Keratinocyte (primary cell): Measurements from ENCODE around the gene ZSCAN5B. TPM values are rescaled to one million over a fixed set of nuclear protein-coding genes. Genes with fewer than 3 reads are reported as not detected.

Experiments used
- DNase-seq: peaks from one replicate; pipeline ENCODE4 v3.0.0-alpha.2; 2011; ENCODE audit warnings: low read depth, missing footprints, low spot score
- FAIRE-seq: peaks from 2 replicates; lab custom pipeline; 2011; peaks lifted over from hg19 to GRCh38; lab: Jason Lieb, UNC
- H2AFZ ChIP-seq: 2 replicates; pipeline ENCODE4 v1.6.0; 2012; ENCODE audit warnings: low read length, control low read depth, inconsistent platforms; ENCODE audit not compliant: control insufficient read depth
- H3K27ac ChIP-seq: 2 replicates; pipeline ENCODE4 v1.5.1; 2011; ENCODE audit warnings: low read length; ENCODE audit not compliant: control insufficient read depth, insufficient read depth
- H3K27me3 ChIP-seq: 3 replicates; pipeline ENCODE4 v1.6.0; 2011; ENCODE audit warnings: low read length; ENCODE audit not compliant: control insufficient read depth, insufficient read depth; ENCODE audit errors: extremely low read depth
- H3K36me3 ChIP-seq, 2 experiments: 2 replicates in 1 of 2; 3 replicates in 1 of 2; pipeline ENCODE4 v1.5.1; 2011; ENCODE audit warnings: low read length in 2 of 2, mild to moderate bottlenecking in 1 of 2; ENCODE audit not compliant: control insufficient read depth in 2 of 2, insufficient read depth in 2 of 2; ENCODE audit errors: extremely low read depth in 1 of 2
- H3K4me1 ChIP-seq: 3 replicates; pipeline ENCODE4 v1.5.1; 2011; ENCODE audit warnings: low read length; ENCODE audit not compliant: control insufficient read depth, insufficient read depth; ENCODE audit errors: extremely low read depth
- H3K4me2 ChIP-seq: 3 replicates; pipeline ENCODE4 v1.6.0; 2011; ENCODE audit warnings: low read depth, low read length; ENCODE audit not compliant: control insufficient read depth, insufficient read depth; ENCODE audit errors: extremely low read depth
- H3K4me3 ChIP-seq, 3 experiments: fragments of 200-600 bp in 1 of 3; sonication (generic) in 1 of 3; 2 replicates in 2 of 3; 3 replicates in 1 of 3; pipeline ENCODE4 v1.5.1; 2011 to 2016; ENCODE audit warnings: low read length in 3 of 3, mild to moderate bottlenecking in 3 of 3, control low read depth in 2 of 3, inconsistent platforms in 1 of 3, low read depth in 1 of 3, mixed read lengths in 1 of 3, mixed run types in 1 of 3, moderate library complexity in 1 of 3; ENCODE audit not compliant: control insufficient read depth in 2 of 3, insufficient read depth in 2 of 3; ENCODE audit errors: extremely low read depth in 1 of 3
- H3K79me2 ChIP-seq: 2 replicates; pipeline ENCODE4 v1.6.0; 2012; ENCODE audit warnings: low read length; ENCODE audit not compliant: control insufficient read depth, insufficient read depth
- H3K9ac ChIP-seq: 3 replicates; pipeline ENCODE4 v1.6.0; 2011; ENCODE audit warnings: low read length; ENCODE audit not compliant: control insufficient read depth, insufficient read depth; ENCODE audit errors: extremely low read depth
- H3K9me1 ChIP-seq: 3 replicates; pipeline ENCODE4 v1.6.0; 2011; ENCODE audit warnings: low read length; ENCODE audit not compliant: control insufficient read depth, insufficient read depth; ENCODE audit errors: extremely low read depth
- H3K9me3 ChIP-seq: 2 replicates; pipeline ENCODE4 v1.5.1; 2012; ENCODE audit warnings: low read depth, low read length; ENCODE audit not compliant: control insufficient read depth
- H4K20me1 ChIP-seq: 3 replicates; pipeline ENCODE4 v1.6.0; 2011; ENCODE audit warnings: low read length; ENCODE audit not compliant: control insufficient read depth, insufficient read depth; ENCODE audit errors: extremely low read depth
- CTCF ChIP-seq, 3 experiments: IDR thresholded peaks in 1 of 3; conservative IDR thresholded peaks in 1 of 3; optimal IDR thresholded peaks in 1 of 3; 2 replicates in 2 of 3; 3 replicates in 1 of 3; pipeline versions ENCODE3 to v1.5.1; 2011; ENCODE audit warnings: low read length in 3 of 3, mild to moderate bottlenecking in 3 of 3, moderate library complexity in 2 of 3, control low read depth in 1 of 3, inconsistent platforms in 1 of 3; ENCODE audit not compliant: insufficient read depth in 2 of 3; ENCODE audit errors: extremely low read depth in 1 of 3
- EZH2 ChIP-seq: IDR thresholded peaks from one replicate; pipeline ENCODE4 v1.6.1; 2012; ENCODE audit warnings: inconsistent platforms, mild to moderate bottlenecking, low read length, moderate library complexity
- dilution Hi-C: fragments of 300-500 bp; cut with MboI; formaldehyde crosslinking; loops from one replicate; pipeline ENCODE4 v1.7.0; 2020; ENCODE audit warnings: low sequenced_read_pairs; ENCODE audit not compliant: extremely low pct_ligation_motif_present
- polyA plus RNA-seq, 5 experiments: library from polyadenylated mRNA; depleted of rRNA in 3 of 5; stranded (reverse) in 3 of 5; stranded (forward) in 1 of 5; unstranded in 1 of 5; fragments of >200 nt; gene quantifications; 1 replicate in 1 of 5; 2 replicates in 3 of 5; 3 replicates in 1 of 5; pipeline versions ENCODE4 v1.2.1 to v1.2.3, GENCODE V29; 2011 to 2012; ENCODE audit warnings: missing spikeins in 2 of 5, low read depth in 1 of 5, low replicate concordance in 1 of 5

The ZSCAN5B gene
- polyA plus RNA-seq, 1 donor (not counting 4 experiments of a cell fraction or from before 2014, with no cell fraction given): not detected

- H2AFZ ChIP-seq: no peak overlapping the region
- H3K79me2 ChIP-seq: no peaks in the 10 kb centered on the region
- H3K27ac ChIP-seq: no peak overlapping the region
- H3K9me1 ChIP-seq: no peaks in the 10 kb centered on the region
- FAIRE-seq (no peak), DNase-seq (no peak)
- H3K27me3 ChIP-seq: no peaks in the 10 kb centered on the region
- no peak overlapping the region for H3K9ac ChIP-seq
- H3K36me3 ChIP-seq: no peaks in the 10 kb centered on the region
- H4K20me1 ChIP-seq: no peaks in the 10 kb centered on the region
- H3K9me3 ChIP-seq: no peaks in the 10 kb centered on the region
- peaks cover 6% of the 10 kb centered on the region for H3K4me1 ChIP-seq
- H3K4me3 ChIP-seq: no peak overlapping the region
- no peak for TF ChIP-seq CTCF (optimal IDR thresholded peaks at IDR 0.05 in 1 of 3, IDR thresholded peaks at IDR 0.05 in 1 of 3, conservative IDR thresholded peaks at IDR 0.05 in 1 of 3; ENCODE audit: extremely low read depth in 1 of 3, insufficient read depth in 2 of 3, low read length in 3 of 3)
- no peak for TF ChIP-seq EZH2
- dilution Hi-C loops: no loop called here
- H3K4me2 ChIP-seq: no peak overlapping the region
Measured at GRCh38 chr19:56218961-56219360, 21.4 kb upstream of the ZSCAN5B start.

- H3K4me1 ChIP-seq: peaks cover 6% of the 10 kb centered on the region
- dilution Hi-C loops: no loop called here
- H3K4me3 ChIP-seq: peak overlapping the region; percentile 32 to 48 (median 46)
- no peaks in the 10 kb centered on the region for H3K79me2 ChIP-seq
- no peaks in the 10 kb centered on the region for H4K20me1 ChIP-seq
- DNase-seq: peak; percentile 13
- H3K27ac ChIP-seq: peak overlapping the region; percentile 40
- H3K9me1 ChIP-seq: no peaks in the 10 kb centered on the region
- H3K9ac ChIP-seq: peak overlapping the region; percentile 64
- peak overlapping the region; percentile 89 for H3K4me2 ChIP-seq
- H3K36me3 ChIP-seq: no peaks in the 10 kb centered on the region
- H3K9me3 ChIP-seq: no peaks in the 10 kb centered on the region
- H2AFZ ChIP-seq: peak overlapping the region; percentile 90
- FAIRE-seq: peak; percentile 90
- no peaks in the 10 kb centered on the region for H3K27me3 ChIP-seq
- TF ChIP-seq EZH2 (no peak), CTCF (optimal IDR thresholded peaks at IDR 0.05 in 1 of 3, IDR thresholded peaks at IDR 0.05 in 1 of 3, conservative IDR thresholded peaks at IDR 0.05 in 1 of 3; ENCODE audit: extremely low read depth in 1 of 3, insufficient read depth in 2 of 3, low read length in 3 of 3) (no peak)
Measured at GRCh38 chr19:56217039-56217949, 19.7 kb upstream of the ZSCAN5B start.
